GDM1 (cell line): Measurements from ENCODE around the gene PKP4.

Experiments
- DNase-seq: peaks from one replicate; lab custom pipeline; 2025; lab: John Stamatoyannopoulos, UW

PKP4 gene

DNA sequence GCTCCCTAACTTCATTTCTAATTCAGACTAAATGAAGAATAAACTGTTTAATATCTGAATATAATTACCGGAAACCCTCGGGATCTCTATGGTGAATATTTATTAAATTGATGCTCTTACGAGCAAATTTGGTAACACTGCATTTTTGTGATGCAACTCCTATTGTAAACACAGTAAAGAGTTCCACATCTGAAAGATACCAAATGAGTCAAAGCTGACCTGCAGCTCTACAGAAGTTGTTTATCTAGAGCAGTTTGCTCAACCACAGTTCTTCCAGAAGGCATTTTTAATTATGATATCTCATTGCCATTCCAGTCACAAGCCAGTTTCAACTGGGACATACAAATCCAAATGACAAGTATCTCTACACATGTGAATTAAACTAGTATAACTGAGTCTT is 129.7 kb downstream of the PKP4 start:
- no peak for DNase-seq

- no peak for DNase-seq
Observed at GRCh38 chr2:158589303-158589702, 132.6 kb downstream of the PKP4 start.

- DNase-seq = no peak
Observed at GRCh38 chr2:158598862-158599517, 142.2 kb downstream of the PKP4 start.

DNA sequence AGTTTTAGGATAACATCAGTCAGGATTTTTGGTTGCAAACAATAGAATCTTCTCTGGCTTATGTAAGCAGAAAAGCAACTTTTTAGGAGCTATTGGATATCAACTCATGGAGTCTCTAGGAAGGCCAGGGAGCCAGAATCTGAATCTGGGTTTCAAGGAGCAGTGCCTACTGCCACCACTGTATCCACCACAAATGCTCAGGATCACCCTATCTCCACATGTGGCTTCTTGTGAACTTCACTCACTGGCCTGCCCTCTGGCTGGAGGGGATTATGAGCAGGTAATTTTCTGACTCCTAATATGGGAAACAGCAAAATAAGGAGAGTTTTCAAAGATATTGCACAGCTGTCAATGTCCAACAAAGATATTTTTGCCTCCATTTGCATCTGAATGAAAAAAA is 142.9 kb downstream of the PKP4 start:
- no peak for DNase-seq

GRCh38 chr2:158600155-158600802 is 143.5 kb downstream of the PKP4 start:
- DNase-seq = no peak

GRCh38 chr2:158602027-158602426 is 145.3 kb downstream of the PKP4 start:
- no peak for DNase-seq

DNA sequence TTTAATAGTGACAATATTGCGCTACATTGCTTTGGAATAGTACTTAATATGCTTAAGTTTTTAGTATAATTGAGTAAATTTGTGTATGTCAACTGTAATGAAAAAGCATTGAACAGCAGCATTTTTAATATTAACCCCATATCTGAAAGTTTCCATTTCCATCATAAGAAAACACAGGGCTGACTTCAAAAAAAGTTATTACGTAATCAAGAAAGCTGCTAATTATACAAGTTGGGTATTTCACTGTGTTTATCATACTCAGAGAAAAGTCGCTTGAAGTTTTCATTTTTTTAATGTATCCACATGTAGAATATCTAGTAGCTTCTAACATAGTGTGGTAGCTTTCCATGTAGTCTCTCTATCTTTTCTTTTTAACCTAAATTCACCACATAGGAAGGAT is 146.5 kb downstream of the PKP4 start:
- no peak for DNase-seq

DNA sequence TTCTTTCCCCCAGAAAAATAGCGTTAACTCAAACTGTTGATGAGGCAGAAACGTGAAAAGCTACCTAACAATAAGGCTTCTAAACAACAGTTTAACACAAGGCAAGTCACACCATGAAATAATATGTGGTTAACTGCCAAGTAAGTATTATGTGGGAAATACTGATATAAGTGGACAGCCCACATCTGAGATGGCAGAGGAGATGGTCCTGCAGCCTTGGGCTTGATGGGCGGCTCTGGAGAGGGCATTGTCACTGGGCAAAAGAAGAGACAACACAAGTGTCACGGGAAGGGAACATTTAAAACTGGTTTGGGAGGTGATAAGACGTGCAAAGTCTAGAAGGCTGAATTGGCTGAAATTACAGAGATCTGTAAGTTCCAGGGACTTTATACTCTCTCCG is 147.2 kb downstream of the PKP4 start:
- DNase-seq = no peak

DNA sequence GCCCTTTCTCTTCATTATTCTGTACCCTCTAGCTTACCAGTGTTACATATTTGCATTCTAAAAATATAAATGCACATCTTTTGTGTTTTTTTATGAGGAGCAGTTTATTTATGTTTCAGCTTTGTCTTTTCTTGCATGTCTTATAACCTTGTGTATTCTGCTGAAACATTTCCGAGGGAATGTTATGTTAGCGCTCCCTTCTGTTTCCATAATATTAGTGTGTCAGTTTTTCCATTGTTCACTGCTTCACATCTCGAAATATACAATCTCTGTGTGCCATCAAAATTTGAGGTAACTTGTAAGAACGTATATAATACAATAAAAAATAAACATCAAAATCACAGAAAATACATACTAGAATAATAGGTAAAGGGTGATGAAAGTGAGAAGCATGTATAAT is 153.3 kb downstream of the PKP4 start:
- no peak for DNase-seq

DNA sequence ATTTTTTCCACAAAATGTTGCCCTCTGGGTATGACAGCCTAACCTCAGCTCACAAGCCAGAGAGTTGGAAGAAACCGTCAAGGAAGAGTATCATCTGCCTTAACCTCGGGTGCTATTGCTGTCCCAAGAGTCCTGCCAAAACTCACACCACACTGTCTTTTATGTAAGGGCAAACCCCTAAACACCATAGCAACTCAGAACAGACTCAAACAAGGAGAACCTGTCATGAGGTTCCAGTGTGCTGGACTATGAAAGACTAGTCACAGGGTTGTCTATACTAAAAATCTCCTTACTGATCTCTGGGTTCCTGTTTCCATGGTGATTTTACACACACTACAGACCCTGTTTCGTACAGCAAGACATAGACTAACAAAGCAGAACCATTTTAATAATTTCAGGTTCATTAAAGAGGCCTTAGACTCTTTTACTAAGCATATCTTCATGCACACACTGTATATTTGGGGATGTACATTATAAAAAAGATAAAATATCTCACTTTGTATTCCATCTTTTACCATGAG is 159.8 kb downstream of the PKP4 start:
- no peak for DNase-seq

- DNase-seq = no peak
Observed at GRCh38 chr2:158618891-158619490, 162.2 kb downstream of the PKP4 start.

DNA sequence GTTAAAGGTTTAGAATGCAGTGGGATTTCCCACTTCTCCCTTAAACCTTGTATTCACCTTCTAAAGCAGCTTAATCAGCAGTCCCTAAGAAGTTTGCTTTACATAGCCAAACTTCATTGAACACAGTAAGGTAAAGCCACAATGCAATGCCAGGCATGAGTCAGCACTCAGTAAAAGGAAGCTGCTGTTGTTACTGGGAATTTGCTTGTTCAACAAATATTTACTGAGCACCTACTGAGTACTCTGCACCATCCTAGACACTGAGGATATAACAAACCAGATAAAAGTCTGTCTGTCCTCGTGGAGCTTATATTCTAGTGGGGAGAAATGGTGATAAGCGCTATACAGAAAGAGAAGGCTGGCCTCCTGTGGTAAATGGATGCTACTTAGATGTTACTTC is 162.7 kb downstream of the PKP4 start:
- no peak for DNase-seq

GRCh38 chr2:158620656-158621055 is 163.9 kb downstream of the PKP4 start:
- DNase-seq = no peak

GRCh38 chr2:158624071-158624667 is 167.4 kb downstream of the PKP4 start:
- no peak for DNase-seq

- DNase-seq = no peak
Observed at GRCh38 chr2:158624961-158625360, 168.2 kb downstream of the PKP4 start.

- DNase-seq = no peak
Observed at GRCh38 chr2:158629116-158629515, 172.4 kb downstream of the PKP4 start.

DNA sequence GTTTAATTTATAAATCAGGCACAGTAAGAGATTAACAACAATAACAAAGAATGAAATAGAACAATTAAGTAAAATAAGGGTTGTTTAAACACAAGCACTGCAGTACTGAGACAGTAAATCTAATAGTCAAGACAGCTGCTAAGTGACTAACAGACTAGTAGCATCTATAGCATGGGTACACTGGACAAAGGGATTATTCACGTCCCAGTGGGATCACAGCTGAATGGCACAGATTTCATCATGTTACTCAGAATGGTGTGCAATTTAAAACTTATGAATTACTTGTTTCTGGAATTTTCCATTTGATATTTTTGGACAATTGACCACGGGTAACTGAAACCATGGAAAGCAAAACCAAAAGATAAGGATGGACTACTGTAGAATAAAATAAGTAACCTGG is 176.5 kb downstream of the PKP4 start:
- DNase-seq = no peak

- no peak for DNase-seq
Observed at GRCh38 chr2:158634627-158635026, 177.9 kb downstream of the PKP4 start.

DNA sequence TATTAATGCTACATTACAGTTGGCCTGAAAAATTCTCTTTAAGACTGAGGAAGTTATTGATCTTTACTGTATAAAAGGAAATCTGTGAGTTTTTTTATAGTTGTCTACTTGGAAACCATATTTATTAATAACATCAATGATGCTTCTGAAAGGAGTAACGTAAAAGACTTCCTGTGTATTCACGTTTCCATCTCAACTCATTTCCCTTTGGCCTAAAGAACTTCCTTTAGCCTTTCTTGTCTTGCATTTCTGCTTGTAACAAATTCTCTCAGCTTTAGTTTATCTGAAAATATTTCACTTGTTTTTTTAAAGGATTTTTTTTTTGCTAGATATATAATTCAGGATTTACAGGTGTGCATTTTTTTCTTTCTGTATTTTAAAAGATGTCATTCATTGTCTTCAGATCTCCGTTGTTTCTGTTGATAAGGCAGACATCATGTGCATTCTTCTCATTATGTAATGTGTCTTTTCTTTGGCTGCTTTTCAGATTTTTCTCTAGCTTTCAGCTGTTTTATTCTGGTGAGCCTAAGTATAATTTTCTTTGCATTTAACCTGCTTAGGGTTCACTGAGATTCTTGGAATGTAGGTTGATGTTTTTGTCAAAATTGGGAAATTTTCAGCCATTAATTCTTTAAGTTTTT is 179.3 kb downstream of the PKP4 start:
- no peak for DNase-seq

GRCh38 chr2:158637357-158637756 is 180.6 kb downstream of the PKP4 start:
- no peak for DNase-seq

DNA sequence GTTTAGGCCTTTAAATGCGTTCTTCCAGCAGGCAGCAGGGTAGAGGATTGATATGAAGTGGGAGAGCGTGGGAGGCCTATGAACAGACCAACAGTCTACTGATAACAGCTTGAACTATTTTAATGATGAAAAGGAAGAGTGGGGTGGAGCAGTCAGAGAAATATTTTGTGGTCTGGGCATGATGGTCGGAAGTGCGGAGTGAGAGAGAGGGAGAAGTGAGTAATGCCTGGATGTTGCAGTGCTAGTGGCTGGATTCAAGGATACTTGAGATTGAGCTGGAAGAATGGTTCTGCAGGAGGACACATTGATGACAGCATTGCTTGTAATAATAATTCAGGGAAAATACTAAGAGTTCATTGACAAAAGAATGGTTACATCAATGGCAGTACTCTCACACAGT is 187.4 kb downstream of the PKP4 start:
- no peak for DNase-seq

DNA sequence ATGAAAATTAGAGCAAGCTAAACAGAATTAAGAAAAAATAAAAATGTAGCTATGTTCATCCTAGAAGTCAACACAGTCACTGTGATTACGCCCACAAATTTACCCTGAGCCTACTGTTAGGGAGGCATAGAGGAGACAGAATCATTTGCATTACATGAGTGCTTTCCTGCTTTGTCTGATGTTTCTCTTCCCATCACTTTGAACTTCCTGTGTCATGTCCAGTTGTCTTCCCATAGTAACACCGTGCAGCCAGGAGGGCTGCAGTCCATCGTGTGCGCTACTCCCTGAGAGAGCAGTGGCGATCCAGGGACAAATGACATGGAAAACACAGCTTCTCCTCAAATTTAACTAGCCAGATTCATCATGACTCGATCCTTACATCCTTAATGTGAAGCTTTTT is 188.5 kb downstream of the PKP4 start:
- DNase-seq = no peak
